Sigmoid colon (tissue), 4 donors: ENCODE results near the gene BSDC1.

Experiments
- CTCF ChIP-seq, 4 experiments: fragments of 450-650 bp in 3 of 4; fragments of 200-600 bp in 1 of 4; IDR thresholded peaks; one replicate each; pipeline ENCODE4 v1.5.1; 2016 to 2019; ENCODE audit warnings: antibody characterized with exemption in 4 of 4, mild to moderate bottlenecking in 3 of 4, moderate library complexity in 2 of 4
- POLR2A ChIP-seq, 2 donors: fragments of 450-650 bp; IDR thresholded peaks; one replicate each; pipeline ENCODE4 v1.6.1; 2016; ENCODE audit warnings: antibody characterized with exemption in 2 of 2, mild to moderate bottlenecking in 2 of 2, moderate library complexity in 2 of 2
- POLR2AphosphoS5 ChIP-seq, 4 donors: sonication (generic); formaldehyde crosslinking; IDR thresholded peaks; one replicate each; pipeline ENCODE4 v1.6.1; 2017; ENCODE audit warnings: antibody characterized with exemption in 4 of 4

- TF ChIP-seq CTCF (IDR thresholded peaks at IDR 0.05) (no peak), POLR2AphosphoS5 (IDR thresholded peaks at IDR 0.05) (no peak), POLR2A (IDR thresholded peaks at IDR 0.05) (no peak)
Observed at GRCh38 chr1:32386676-32387392, 7.4 kb downstream of the BSDC1 start.
